NCI-H1417 (cell line): ENCODE data around the gene ELOVL3.
"Not testable (repeated sequence)": the region's sequence is repeated elsewhere in the genome, so short reads cannot be mapped to it uniquely, and the experiment has no call there.

Experiments
- DNase-seq, 3 experiments: peaks; one replicate each; lab custom pipeline; 2025; lab: John Stamatoyannopoulos, UW

Gene ELOVL3

DNA sequence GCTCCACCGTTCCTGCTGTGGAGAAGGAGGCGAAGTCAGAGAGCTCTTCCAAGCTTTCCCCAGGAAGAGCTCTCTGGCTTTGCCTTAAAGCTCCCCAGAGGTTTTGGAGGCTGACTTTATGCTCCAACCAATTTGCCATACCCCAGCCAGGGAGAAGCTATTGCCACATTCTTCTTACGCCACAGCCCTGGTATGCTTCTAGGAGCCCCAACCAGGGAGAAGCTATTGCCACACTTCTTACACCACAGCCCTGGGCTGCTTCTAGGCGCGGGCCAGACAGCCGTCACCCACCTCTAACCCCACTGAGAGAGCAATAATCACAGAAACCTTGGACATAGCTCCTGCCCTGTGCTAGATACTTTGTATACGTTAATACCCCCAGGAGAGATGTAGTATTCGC is 951 bp downstream of the ELOVL3 start:
- DNase-seq = no peak

DNA sequence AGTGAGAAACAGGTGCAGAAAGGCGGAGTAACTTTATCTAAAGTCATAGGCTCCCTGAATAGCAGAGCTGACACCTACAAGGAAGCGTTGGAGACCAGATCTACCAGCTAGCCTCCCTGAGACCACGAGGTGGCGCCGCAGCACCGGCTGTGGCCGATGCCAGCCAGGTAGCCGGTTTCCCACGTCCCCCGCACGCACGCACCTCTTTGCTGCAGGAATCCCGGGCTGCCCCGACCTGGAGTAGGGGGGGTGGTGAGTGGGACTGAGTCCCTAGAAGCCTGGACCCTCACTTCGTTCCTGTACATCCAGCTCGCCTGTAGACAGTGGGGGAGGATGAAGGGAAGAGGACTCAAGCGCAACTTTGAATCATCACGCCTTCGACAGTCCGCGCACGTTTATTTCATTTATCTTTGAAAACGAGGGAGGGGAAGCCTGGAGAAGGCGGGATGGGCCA is 3.7 kb downstream of the ELOVL3 start:
- DNase-seq = peak; percentile 65 to 77 (median 69)

DNA sequence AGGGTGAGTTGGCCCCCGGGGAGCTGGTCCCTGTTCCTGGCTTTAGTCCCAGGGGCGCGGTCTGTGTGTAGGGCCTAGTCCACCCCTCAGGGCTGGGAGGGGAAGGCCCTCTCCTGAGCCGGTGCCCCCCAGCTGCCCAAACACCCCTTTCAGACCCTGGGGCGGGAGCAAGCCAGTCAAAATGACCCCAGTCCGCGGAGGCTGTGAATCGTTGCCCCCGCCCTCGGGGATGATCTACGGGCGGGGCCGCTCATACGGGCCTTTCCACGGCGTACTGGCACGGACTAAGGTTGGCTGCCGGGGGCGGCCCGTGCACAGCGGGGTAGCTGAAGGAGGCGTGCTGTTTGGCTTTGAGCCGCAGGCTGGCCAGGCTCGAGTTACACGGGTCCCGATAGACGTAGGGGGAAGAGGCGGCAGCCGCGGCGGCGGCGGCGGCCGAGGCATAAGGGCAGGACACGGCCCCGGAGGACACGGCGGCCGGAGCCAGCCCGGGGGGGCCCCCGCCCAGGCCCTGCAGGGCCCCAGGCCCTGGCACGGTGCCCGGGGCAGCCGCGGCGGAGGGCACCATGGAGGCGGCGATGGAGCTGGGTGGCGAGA is 4.3 kb downstream of the ELOVL3 start:
- DNase-seq = peak; percentile 39 to 78 (median 68)

GRCh38 chr10:102230861-102231356 is 4.8 kb downstream of the ELOVL3 start:
- DNase-seq = peak; percentile 11 to 64 (median 63)

DNA sequence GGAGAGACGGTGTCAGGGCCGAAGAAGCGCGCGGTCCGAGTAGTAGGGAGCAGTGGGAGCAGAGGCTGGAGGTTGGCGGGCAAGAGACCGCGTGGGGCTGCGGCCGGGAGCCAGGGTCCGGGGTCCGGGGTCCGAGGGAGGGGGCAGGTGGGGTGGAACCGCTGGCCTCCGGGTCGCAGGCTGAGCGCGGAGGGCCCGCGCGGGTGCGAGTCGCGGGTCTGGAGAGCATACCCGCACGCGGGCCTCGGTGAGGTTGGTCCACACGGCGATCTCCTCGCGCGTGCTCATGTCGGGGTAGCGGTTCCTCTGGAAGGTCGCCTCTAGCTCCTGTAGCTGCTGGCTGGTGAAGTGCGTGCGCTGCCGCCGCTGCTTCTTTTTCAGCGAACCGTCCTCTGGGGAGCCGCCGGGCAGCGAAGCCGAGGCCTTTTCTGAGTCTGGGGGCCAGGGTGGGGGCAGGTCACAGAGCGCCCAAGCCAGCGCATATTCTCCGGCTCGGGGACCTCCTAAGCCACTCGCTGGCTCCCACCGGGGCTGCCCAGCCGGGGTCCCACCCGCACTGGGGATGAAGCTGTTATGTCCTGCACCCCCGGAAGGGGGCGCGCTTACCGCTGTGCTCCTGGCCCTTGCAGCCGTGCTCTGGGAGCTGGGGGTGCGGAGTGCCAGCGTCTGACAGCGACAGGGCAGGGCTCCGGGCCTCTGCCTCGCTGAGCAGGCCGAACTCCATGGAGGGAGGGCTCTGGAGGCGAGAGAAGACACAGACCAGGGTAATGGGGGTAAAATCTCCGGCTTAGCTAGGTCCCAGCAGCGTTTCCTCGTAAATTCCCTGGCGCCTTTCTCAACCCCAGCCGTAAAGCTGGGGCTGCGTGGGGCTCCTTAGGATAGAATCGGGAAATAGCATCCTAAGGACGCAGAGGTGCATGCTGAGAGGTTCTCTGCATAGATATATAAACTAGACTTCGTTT is 5.5 kb downstream of the ELOVL3 start:
- peak; percentile 9 to 49 (median 40) for DNase-seq

DNA sequence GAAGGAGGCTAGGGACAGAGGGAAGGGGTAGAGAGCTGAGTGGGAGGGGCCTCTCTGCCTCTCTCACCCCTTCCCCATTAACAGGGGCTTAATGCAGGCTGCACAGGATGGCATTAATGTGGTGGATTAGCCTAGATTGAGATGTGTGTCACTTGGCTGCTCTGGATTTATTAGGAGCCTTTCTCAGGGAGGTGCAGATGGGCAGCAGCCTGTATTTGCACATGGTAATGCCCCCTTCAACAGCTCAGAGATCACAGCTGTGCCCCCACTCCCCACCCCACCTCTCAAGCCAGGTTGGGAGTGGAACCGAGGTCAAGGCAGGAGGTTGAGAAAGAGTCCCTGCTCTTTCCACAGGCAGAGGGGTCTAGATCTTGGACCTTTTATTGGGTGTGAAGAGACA is 7.9 kb downstream of the ELOVL3 start:
- no peak for DNase-seq

- no peak for DNase-seq
Observed at GRCh38 chr10:102234888-102235597, 8.9 kb downstream of the ELOVL3 start.

DNA sequence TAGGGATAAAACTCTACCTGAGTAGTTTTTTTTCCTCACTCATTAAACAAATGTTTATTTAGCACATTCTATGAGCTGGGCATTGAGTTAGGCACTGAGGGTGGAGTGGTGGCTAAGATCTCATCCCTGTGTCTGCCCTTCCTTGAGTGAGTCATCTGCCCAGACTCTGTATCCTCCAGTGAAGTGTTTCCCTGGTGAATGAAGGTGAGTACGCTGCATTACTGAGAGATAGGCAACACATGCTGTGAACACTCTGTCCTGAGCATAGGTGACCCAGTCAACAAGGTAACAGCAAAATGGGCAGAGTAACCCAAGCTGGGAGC is 9.5 kb downstream of the ELOVL3 start:
- DNase-seq = no peak

GRCh38 chr10:102236006-102236405 is 9.9 kb downstream of the ELOVL3 start:
- DNase-seq = no peak

DNA sequence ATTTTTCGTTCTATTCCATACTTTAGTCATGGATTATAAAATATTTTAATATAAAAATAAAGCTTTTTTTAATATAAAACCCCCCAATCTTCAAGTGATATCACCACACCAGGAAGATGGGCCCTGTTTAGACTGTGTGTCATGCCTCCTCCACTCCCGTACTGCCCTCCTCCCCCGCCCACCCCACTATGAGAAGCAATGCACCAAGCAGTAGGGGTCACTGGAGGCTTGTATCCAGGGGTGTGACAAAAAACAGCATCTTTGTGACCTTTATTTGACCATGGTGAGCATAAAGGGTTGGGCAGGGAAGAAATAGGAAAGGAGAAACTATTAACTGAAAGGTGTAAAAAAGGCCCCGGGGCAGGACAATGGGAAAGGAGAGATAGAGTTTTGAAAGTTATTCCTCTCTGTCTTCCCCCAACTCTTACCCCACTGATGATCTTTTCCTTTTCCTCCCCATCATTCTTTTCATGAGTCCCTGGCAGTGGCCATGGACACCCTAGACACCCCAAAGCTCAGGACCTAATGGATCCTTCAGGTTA is 11.7 kb downstream of the ELOVL3 start:
- no peak for DNase-seq

DNA sequence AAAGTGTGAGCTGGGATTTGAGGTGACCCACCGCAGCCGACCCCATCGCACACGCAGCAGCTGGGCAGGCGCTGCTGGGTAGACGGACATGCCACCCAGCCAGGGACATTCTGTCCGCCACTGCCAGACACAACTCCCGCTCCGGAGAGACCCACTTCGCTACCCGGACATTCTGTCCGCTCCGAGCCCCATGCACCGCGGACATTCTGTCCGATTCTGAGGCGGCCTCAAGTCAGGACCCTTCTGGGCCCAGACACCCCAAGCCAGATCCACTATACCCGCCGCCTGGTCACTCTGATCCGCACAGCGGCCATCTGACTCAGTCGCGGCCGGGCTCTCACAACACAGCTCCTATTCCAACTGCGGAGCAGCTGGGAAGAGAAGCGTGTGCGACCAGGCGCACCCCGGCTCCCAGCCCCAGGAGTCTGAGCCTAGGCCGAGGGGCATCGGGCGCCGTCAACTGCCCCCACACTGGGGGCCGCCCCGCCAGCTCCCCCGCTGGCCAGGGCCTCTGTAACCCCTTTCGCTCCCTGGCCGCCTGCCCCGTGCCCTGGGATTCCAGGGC is 14.4 kb downstream of the ELOVL3 start:
- DNase-seq = no peak

DNA sequence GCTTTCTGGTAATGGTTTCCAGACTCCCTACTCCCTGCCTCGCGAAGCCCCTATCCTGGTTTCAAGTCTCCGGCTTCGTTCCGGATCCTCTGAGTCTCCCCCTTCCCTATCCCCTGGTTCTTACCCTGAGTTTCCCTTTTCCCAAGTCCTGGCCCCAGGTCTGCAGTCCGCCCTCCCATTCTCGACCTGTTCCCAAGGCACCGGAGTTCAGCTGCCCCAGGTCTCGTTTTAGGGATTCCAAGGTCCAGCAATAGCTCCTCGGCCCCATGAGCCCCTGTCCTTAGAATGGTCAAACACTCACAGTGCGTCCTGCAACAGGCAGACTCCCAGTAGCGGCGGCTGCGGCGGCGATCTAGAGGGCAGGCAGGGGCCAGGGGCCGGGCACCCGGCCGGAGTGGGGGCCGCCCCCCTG is 14.9 kb downstream of the ELOVL3 start:
- no peak for DNase-seq

GRCh38 chr10:102241444-102242117 is 15.5 kb downstream of the ELOVL3 start, which contains the start of gene PITX3:
Gene PITX3 (minus strand): TSS chr10:102241512. CDS start chr10:102232080, 9,432 bp downstream.
- DNase-seq = peak; percentile 76 to 89 (median 85)

- DNase-seq = peak in 1 of 3 experiments; percentile 38
Observed at GRCh38 chr10:102242118-102242485, 16.0 kb downstream of the ELOVL3 start.

- no peak for DNase-seq
Observed at GRCh38 chr10:102243309-102243708, 17.2 kb downstream of the ELOVL3 start.

GRCh38 chr10:102245082-102245931 is 19.2 kb downstream of the ELOVL3 start, which contains the start of gene GBF1:
Gene GBF1 (plus strand): TSS chr10:102245532. CDS start chr10:102258939, 13,407 bp downstream.
- DNase-seq = peak; percentile 93 to 99 (median 98)

DNA sequence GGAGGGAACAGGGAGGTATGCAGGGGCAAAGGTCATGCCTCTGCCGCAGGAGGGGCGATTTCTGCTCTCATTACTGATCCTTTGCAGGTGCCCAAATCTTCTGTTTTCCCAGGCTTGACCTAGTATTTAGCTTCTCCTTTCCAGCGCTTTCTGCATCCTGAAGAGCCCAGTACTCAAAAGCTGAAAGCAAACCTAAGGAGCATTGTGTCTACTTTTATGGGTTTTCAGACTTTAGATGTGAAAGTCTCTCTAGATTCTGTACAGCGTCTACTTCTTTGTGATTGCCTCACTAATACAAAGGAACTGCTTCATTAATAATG is 19.8 kb downstream of the ELOVL3 start:
- no peak for DNase-seq

DNA sequence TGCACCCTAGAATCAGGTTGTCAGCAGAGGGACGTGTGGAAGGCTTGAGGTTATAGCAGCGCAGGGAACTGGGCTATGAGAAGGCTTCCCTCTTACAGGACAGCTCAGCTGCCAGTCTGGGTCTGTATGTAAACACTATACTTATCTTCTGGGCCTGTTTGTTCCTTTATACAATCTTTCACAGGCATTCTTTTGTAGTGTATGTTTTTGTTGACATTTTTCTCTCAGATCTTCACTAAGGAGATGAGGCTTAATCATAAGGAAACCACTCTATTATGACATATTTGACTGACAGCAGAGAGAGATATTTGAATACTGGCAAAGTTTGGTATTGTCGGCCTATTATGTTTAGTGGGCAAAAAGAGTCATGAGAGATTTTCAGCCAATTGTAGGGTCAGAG is 20.2 kb downstream of the ELOVL3 start:
- no peak for DNase-seq

- no peak for DNase-seq
Observed at GRCh38 chr10:102247734-102248133, 21.6 kb downstream of the ELOVL3 start.

DNA sequence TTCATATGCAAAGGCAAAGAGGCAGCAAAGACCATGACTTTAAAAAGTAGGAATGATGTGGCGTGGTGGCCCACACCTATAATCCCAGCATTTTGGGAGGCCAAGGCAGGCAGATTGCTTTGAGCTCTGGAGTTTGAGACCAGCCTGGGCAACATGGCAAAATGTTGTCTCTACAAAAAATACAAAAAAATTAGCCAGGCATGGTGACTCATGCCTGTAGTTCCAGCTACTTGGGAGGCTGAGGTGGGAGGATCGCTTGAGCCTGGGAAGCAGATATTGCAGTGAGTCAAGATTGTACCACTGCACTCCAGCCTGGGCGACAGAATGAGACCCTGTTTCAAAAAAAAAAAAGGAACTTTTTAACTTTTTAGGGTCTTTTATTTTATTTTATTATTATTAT is 26.4 kb downstream of the ELOVL3 start:
- DNase-seq = not testable (repeated sequence)
